Hepatocyte (in vitro differentiated cells): Measurements from ENCODE around the gene LRRC41. TPM values are rescaled to one million over a fixed set of nuclear protein-coding genes. Genes with fewer than 3 reads are reported as not detected.

ENCODE experiments used
- DNase-seq: peaks from one replicate; pipeline ENCODE4 v3.0.0-alpha.2; 2016; ENCODE audit warnings: low spot score
- H2AFZ ChIP-seq: fragments of 200-600 bp; sonication (generic); 2 replicates; pipeline ENCODE4 v1.6.0; 2016; ENCODE audit warnings: antibody characterized with exemption, mild to moderate bottlenecking
- H3K27ac ChIP-seq: fragments of 200-600 bp; sonication (generic); 2 replicates; pipeline ENCODE4 v1.5.1; 2016; ENCODE audit warnings: mild to moderate bottlenecking
- H3K27me3 ChIP-seq: fragments of 200-600 bp; sonication (generic); 2 replicates; pipeline ENCODE4 v1.6.1; 2016
- H3K36me3 ChIP-seq: fragments of 200-600 bp; sonication (generic); replicated peaks from 2 replicates; pipeline ENCODE4 v1.5.1; 2016; ENCODE audit warnings: low read depth; ENCODE audit not compliant: insufficient read depth
- H3K4me1 ChIP-seq: fragments of 200-600 bp; sonication (generic); 2 replicates; pipeline ENCODE4 v1.5.1; 2016; ENCODE audit warnings: mild to moderate bottlenecking, moderate library complexity; ENCODE audit not compliant: insufficient read depth
- H3K4me2 ChIP-seq: fragments of 200-600 bp; sonication (generic); 2 replicates; pipeline ENCODE4 v1.6.0; 2016
- H3K4me3 ChIP-seq: fragments of 200-600 bp; sonication (generic); 2 replicates; pipeline ENCODE4 v1.5.1; 2016; ENCODE audit warnings: mild to moderate bottlenecking
- H3K79me2 ChIP-seq: fragments of 200-600 bp; sonication (generic); 2 replicates; pipeline ENCODE4 v1.6.0; 2017; ENCODE audit warnings: mild to moderate bottlenecking
- H3K9me2 ChIP-seq: fragments of 200-600 bp; sonication (generic); replicated peaks from 2 replicates; pipeline ENCODE4 v1.6.0; 2017; ENCODE audit warnings: mild to moderate bottlenecking; ENCODE audit not compliant: insufficient read depth
- H3K9me3 ChIP-seq: fragments of 200-600 bp; sonication (generic); 2 replicates; pipeline ENCODE4 v1.5.1; 2016; ENCODE audit warnings: low read depth, mild to moderate bottlenecking
- H4K20me1 ChIP-seq: fragments of 200-600 bp; sonication (generic); 2 replicates; pipeline ENCODE4 v1.6.0; 2016; ENCODE audit warnings: mild to moderate bottlenecking; ENCODE audit not compliant: insufficient read depth, poor library complexity, severe bottlenecking
- CTCF ChIP-seq: fragments of 200-600 bp; sonication (generic); IDR thresholded peaks from 2 replicates; pipeline ENCODE4 v1.5.1; 2016; ENCODE audit warnings: antibody characterized with exemption, mild to moderate bottlenecking; ENCODE audit not compliant: poor library complexity
- EZH2 ChIP-seq: fragments of 200-600 bp; sonication (generic); IDR thresholded peaks from 2 replicates; pipeline ENCODE4 v1.6.1; 2016; ENCODE audit warnings: antibody characterized with exemption, mild to moderate bottlenecking, borderline replicate concordance
- EZH2phosphoT487 ChIP-seq: fragments of 200-600 bp; sonication (generic); IDR thresholded peaks from one replicate; pipeline ENCODE4 v1.6.1; 2018; ENCODE audit warnings: antibody characterized with exemption, mild to moderate bottlenecking, low read depth, moderate library complexity; ENCODE audit not compliant: unreplicated experiment, severe bottlenecking
- WGBS: methylation state at CpG from one replicate; pipeline ENCODE4 v1.1.6; 2016; ENCODE audit warnings: low lambda C conversion rate; ENCODE audit errors: missing lambda C conversion rate; 5-methylcytosine and 5-hydroxymethylcytosine counted together
- polyA plus RNA-seq: library from polyadenylated mRNA; unstranded; fragments of >200 nt; fragmentation: Nextera tagmentation; extraction: Ambion mirVana; gene quantifications from 2 replicates; pipeline ENCODE4 v1.2.1, GENCODE V29; 2016
- total RNA-seq: library from RNA; depleted of rRNA; stranded (reverse); fragments of >200 nt; gene quantifications from 2 replicates; pipeline ENCODE4 v1.2.3, GENCODE V29; 2014

LRRC41 gene
- total and polyA plus RNA-seq, 2 experiments from 2014 or later = 104 to 123 TPM

GRCh38 chr1:46284058-46284457, 19.4 kb downstream of the LRRC41 start:
- DNase-seq = no peak
- no peaks in the 10 kb centered on the region for H3K27me3 ChIP-seq
- no peak overlapping the region for H2AFZ ChIP-seq
- H3K4me1 ChIP-seq = no peaks in the 10 kb centered on the region
- H3K4me3 ChIP-seq = no peak overlapping the region
- no peaks in the 10 kb centered on the region for H3K36me3 ChIP-seq
- no peak for TF ChIP-seq CTCF
- TF ChIP-seq EZH2phosphoT487 = no peak
- no peak for TF ChIP-seq EZH2
- no peaks in the 10 kb centered on the region for H3K9me2 ChIP-seq
- no peaks in the 10 kb centered on the region for H3K9me3 ChIP-seq
- peaks cover 5% of the 10 kb centered on the region for H3K79me2 ChIP-seq
- H3K4me2 ChIP-seq = no peak overlapping the region
- H4K20me1 ChIP-seq = peaks cover 10% of the 10 kb centered on the region
- H3K27ac ChIP-seq = no peak overlapping the region
- WGBS = 89% methylated on average over 1 of the region's 1 CpG

GRCh38 chr1:46281021-46281420, 22.4 kb downstream of the LRRC41 start:
- Histone ChIP-seq H3K79me2 (peaks cover 5% of the 10 kb centered on the region), H3K4me2 (no peak overlapping the region), H3K36me3 (no peaks in the 10 kb centered on the region), H3K27ac (no peak overlapping the region), H3K27me3 (no peaks in the 10 kb centered on the region), H2AFZ (no peak overlapping the region), H3K9me2 (no peaks in the 10 kb centered on the region), H3K4me1 (no peaks in the 10 kb centered on the region), H3K9me3 (no peaks in the 10 kb centered on the region), H4K20me1 (peaks cover 10% of the 10 kb centered on the region), H3K4me3 (no peak overlapping the region)
- 95% methylated on average over 14 of the region's 14 CpGs for WGBS
- no peak for DNase-seq
- TF ChIP-seq EZH2phosphoT487 = no peak
- no peak for TF ChIP-seq CTCF
- TF ChIP-seq EZH2 = no peak

- no peak overlapping the region for H3K27ac ChIP-seq
- H3K27me3 ChIP-seq = no peaks in the 10 kb centered on the region
- no peaks in the 10 kb centered on the region for H3K4me1 ChIP-seq
- H2AFZ ChIP-seq = no peak overlapping the region
- DNase-seq = no peak
- no peak overlapping the region for H3K4me3 ChIP-seq
- H4K20me1 ChIP-seq = peaks cover 7% of the 10 kb centered on the region
- H3K4me2 ChIP-seq = no peak overlapping the region
- no peak for TF ChIP-seq CTCF
- no peak for TF ChIP-seq EZH2
- no peak for TF ChIP-seq EZH2phosphoT487
- H3K79me2 ChIP-seq = peaks cover 5% of the 10 kb centered on the region
- 98% methylated on average over 3 of the region's 3 CpGs for whole genome bisulfite sequencing
- H3K36me3 ChIP-seq = no peaks in the 10 kb centered on the region
- no peaks in the 10 kb centered on the region for H3K9me3 ChIP-seq
- H3K9me2 ChIP-seq = no peaks in the 10 kb centered on the region
These were observed 23.3 kb downstream of the LRRC41 start for GRCh38 chr1:46280092-46280491.

DNA sequence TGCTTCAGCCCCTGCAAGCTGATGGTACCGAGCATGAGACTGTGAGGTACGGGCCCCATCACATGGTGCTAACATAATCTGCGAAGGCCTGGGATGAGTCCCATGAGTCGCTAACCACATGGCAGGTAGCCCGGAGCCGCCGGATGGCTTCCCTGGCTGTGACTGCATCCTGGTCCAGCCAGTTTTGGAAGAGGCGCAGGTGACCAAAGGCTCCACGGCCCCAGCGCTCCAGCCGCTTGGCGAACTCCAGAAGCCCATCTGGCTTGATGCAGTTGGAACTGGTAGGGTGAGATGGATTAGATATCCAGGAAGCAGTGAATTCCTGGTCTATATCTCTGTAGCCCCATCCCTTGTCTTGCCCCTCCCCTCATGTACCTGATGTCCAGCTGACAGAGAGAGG, 24.6 kb downstream of the LRRC41 start:
- H3K9me2 ChIP-seq = no peaks in the 10 kb centered on the region
- DNase-seq = no peak
- H3K4me1 ChIP-seq = no peaks in the 10 kb centered on the region
- H3K27me3 ChIP-seq = no peaks in the 10 kb centered on the region
- H3K27ac ChIP-seq = no peak overlapping the region
- H3K9me3 ChIP-seq = no peaks in the 10 kb centered on the region
- H3K79me2 ChIP-seq = no peaks in the 10 kb centered on the region
- H4K20me1 ChIP-seq = no peaks in the 10 kb centered on the region
- no peak overlapping the region for H2AFZ ChIP-seq
- no peak for TF ChIP-seq EZH2phosphoT487
- TF ChIP-seq EZH2 = no peak
- no peak for TF ChIP-seq CTCF
- no peak overlapping the region for H3K4me3 ChIP-seq
- H3K4me2 ChIP-seq = no peak overlapping the region
- no peaks in the 10 kb centered on the region for H3K36me3 ChIP-seq
- 94% methylated on average over 12 of the region's 12 CpGs for WGBS
